Vagina (tissue), 2 donors: Measurements from ENCODE around the gene SLC25A18. TPM values are rescaled to one million over a fixed set of nuclear protein-coding genes. Genes with fewer than 3 reads are reported as not detected.

Source experiments
- DNase-seq, 2 donors: peaks; one replicate each; pipeline ENCODE4 v3.0.0-alpha.2; 2017; ENCODE audit errors: extremely low spot score in 2 of 2
- H3K27ac ChIP-seq: fragments of 200-600 bp; sonication (generic); one replicate; pipeline ENCODE4 v1.5.1; 2019
- H3K27me3 ChIP-seq: fragments of 200-600 bp; sonication (generic); one replicate; pipeline ENCODE4 v1.5.1; 2019
- H3K36me3 ChIP-seq, 2 donors: fragments of 200-600 bp; sonication (generic); one replicate each; pipeline ENCODE4 v1.5.1; 2017 to 2019
- H3K4me1 ChIP-seq: fragments of 200-600 bp; sonication (generic); one replicate; pipeline ENCODE4 v1.5.1; 2019
- H3K4me3 ChIP-seq, 2 donors: fragments of 200-600 bp; sonication (generic); 1 replicate in 1 of 2; 2 replicates in 1 of 2; pipeline ENCODE4 v1.5.1; 2016 to 2019
- H3K9me3 ChIP-seq: fragments of 200-600 bp; sonication (generic); one replicate; pipeline ENCODE4 v1.5.1; 2019
- POLR2A ChIP-seq, 2 donors: fragments of 450-650 bp; IDR thresholded peaks; one replicate each; pipeline ENCODE4 v1.6.1; 2017; ENCODE audit warnings: antibody characterized with exemption in 2 of 2, mild to moderate bottlenecking in 2 of 2, moderate library complexity in 2 of 2
- POLR2AphosphoS5 ChIP-seq, 2 donors: sonication (generic); formaldehyde crosslinking; IDR thresholded peaks; one replicate each; pipeline ENCODE4 v1.9.0; 2017; ENCODE audit warnings: antibody characterized with exemption in 2 of 2, mild to moderate bottlenecking in 2 of 2, low read depth in 1 of 2; ENCODE audit not compliant: insufficient read depth in 1 of 2
- intact Hi-C: fragments of 100-400 bp; cut with DNase I; formaldehyde crosslinking; loops from one replicate; pipeline ENCODE4 v1.15.1; 2023
- total RNA-seq: library from RNA; depleted of rRNA; stranded (reverse); fragments of >200 nt; gene quantifications from one replicate; pipeline ENCODE4 v1.2.3, GENCODE V29; 2016
- TF ChIP-seq, protein P1 (sequence below), 3 experiments: fragments of 450-650 bp in 2 of 3; fragments of 200-600 bp in 1 of 3; sonication (generic) in 1 of 3; IDR thresholded peaks; one replicate each; pipeline ENCODE4 v1.5.1; 2017 to 2019; ENCODE audit warnings: antibody characterized with exemption in 3 of 3, mild to moderate bottlenecking in 2 of 3, moderate library complexity in 2 of 3

SLC25A18 gene
- total RNA-seq, 1 donor from 2014 or later, result 5.9 TPM

DNA sequence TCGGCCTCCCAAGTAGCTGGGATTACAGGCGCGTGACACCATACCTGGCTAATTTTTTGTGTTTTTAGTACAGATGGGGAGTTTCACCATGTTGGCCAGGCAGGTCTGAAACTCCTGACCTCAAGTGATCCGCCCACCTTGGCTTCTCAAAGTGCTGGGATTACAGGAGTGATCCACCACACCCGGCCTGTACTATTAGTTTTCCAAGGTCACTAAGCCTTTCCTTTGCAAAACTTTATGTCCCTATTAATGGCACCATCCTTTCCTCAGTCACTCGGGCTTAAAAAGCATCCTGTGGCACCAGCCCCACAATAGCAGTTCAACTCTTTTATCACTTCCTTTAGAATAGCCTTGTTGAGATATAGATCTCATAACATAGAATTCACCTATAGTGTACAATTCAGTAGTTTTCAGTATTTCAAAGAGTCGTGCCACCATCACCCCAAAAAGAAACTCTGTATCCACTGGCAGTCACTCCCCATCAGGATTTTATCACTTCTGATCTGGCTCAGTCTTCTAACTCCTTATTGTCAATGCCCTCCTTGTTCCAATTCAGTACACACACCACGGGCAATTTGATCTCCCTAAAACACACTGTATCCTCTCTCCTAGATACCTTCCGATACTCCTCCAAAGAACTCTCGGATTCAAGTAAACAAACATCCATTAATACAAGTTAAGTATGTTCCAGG lies 74.3 kb downstream of the SLC25A18 start:
- no peak for DNase-seq
- intact Hi-C loops, result no loop called here
- H3K9me3 ChIP-seq, result no peaks in the 10 kb centered on the region
- no peaks in the 10 kb centered on the region for H3K36me3 ChIP-seq
- H3K4me3 ChIP-seq, result peak overlapping the region; percentile 52 to 99
- H3K27ac ChIP-seq, result peak overlapping the region; percentile 99
- H3K27me3 ChIP-seq, result no peaks in the 10 kb centered on the region
- TF ChIP-seq POLR2AphosphoS5 (IDR thresholded peaks at IDR 0.05; ENCODE audit: insufficient read depth in 1 of 2, low read depth in 1 of 2) (no peak), POLR2A (IDR thresholded peaks at IDR 0.05) (no peak)
- TF ChIP-seq, protein P1, sequence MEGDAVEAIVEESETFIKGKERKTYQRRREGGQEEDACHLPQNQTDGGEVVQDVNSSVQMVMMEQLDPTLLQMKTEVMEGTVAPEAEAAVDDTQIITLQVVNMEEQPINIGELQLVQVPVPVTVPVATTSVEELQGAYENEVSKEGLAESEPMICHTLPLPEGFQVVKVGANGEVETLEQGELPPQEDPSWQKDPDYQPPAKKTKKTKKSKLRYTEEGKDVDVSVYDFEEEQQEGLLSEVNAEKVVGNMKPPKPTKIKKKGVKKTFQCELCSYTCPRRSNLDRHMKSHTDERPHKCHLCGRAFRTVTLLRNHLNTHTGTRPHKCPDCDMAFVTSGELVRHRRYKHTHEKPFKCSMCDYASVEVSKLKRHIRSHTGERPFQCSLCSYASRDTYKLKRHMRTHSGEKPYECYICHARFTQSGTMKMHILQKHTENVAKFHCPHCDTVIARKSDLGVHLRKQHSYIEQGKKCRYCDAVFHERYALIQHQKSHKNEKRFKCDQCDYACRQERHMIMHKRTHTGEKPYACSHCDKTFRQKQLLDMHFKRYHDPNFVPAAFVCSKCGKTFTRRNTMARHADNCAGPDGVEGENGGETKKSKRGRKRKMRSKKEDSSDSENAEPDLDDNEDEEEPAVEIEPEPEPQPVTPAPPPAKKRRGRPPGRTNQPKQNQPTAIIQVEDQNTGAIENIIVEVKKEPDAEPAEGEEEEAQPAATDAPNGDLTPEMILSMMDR (IDR thresholded peaks at IDR 0.05), result no peak
- peaks cover 36% of the 10 kb centered on the region for H3K4me1 ChIP-seq

DNA sequence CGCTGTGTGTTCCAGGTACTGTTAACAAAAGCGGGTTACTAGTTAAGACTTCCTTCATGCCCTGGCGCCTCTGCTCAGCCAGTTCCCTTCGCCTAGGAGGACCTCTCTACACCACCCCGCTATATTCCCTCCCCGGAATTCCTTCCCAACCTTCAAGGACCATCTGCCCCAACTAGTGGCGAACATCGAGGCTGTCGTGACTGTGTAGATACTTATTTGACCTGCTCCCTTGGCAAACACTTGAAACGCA lies 74.8 kb downstream of the SLC25A18 start:
- Histone ChIP-seq H3K9me3 (no peaks in the 10 kb centered on the region), H3K4me3 (peak overlapping the region; percentile 52 to 99), H3K27ac (peak overlapping the region; percentile 99), H3K4me1 (peaks cover 36% of the 10 kb centered on the region), H3K36me3 (no peaks in the 10 kb centered on the region), H3K27me3 (no peaks in the 10 kb centered on the region)
- intact Hi-C loops, result no loop called here
- TF ChIP-seq, protein P1 (IDR thresholded peaks at IDR 0.05), result no peak
- TF ChIP-seq POLR2AphosphoS5 (IDR thresholded peaks at IDR 0.05; ENCODE audit: insufficient read depth in 1 of 2, low read depth in 1 of 2), result no peak
- no peak for TF ChIP-seq POLR2A (IDR thresholded peaks at IDR 0.05)
- DNase-seq, result no peak

DNA sequence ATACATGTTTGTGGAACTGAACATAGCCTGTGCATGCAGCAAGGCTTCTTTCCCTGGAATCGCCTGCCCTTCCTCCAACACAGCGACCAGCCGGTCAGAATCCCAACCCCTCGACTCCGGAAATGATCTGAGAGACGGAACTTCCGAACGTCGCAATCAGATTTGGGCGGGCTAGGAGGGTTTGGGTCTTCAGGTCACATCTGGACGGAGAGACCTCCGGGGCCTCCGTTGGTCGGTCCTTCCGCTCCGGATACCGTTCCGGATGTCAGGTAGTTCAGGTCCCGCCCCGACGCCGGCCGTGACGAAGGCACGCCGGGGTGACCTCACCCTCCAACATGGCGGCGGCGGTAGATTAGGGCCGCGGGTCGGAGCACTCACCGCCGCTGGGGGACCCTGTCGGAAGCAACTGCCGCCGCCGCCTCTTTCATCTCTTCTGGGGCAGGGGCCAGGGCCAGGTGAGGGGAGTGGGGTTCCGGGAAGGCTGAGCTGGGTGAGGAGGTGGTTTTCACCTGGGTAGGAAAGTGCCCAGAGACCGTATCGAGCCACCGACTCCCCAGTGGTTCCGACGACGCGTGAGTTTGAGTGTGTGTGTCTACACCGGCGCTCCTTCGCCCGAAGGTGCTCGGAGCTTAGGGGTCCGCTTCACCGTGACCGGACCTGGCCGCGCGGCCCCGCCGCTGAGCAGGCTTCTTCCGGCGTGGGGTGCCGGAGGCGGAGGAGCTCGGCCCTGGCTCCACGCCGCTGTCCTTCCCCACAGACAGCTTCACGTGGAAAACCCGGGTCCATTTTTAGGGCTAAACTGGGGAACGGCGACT lies 75.3 kb downstream of the SLC25A18 start, which contains the start of gene BCL2L13:
TSS of gene BCL2L13 (plus strand) at position 326 of the 815 bp plus-strand sequence. CDS start 16,955 bp downstream, outside the sequence.
- TF ChIP-seq POLR2A (IDR thresholded peaks at IDR 0.05) (peak; percentile 89 to 95), POLR2AphosphoS5 (IDR thresholded peaks at IDR 0.05; ENCODE audit: insufficient read depth in 1 of 2, low read depth in 1 of 2) (peak; percentile 93 to 99)
- TF ChIP-seq, protein P1 (IDR thresholded peaks at IDR 0.05), result no peak
- Histone ChIP-seq H3K4me1 (peaks cover 35% of the 10 kb centered on the region), H3K36me3 (no peaks in the 10 kb centered on the region), H3K27ac (peak within 1 kb of the TSS; percentile 99), H3K27me3 (no peaks in the 10 kb centered on the region), H3K9me3 (no peaks in the 10 kb centered on the region), H3K4me3 (peak within 1 kb of the TSS; percentile 52 to 99)
- peak in 1 of 2 donors; percentile 96 for DNase-seq
- intact Hi-C loops, result no loop called here

DNA sequence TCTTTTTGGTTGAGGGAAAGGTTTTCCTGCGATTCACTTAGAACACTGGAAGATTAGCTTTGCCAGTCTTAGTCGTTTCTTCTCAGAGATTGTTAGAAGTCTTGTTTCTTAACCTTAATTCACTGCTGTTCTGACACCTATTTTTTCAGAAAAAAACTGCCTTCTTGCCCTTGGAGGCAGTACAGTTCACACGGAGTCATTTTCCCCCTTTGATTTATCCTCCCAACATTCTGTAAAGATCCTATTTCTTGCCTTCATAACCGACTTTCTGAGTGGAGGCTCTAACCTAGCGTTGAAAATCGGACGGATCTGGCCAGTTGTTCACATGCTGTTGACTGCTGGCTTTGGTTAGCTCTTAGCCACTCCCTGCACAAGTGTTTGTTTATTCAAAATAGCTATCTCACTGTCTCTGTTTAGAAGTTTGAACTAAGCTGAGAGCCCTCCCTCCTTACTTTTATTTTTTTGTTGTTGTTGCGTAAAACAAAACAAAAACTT lies 76.0 kb downstream of the SLC25A18 start:
- peak overlapping the region; percentile 99 for H3K27ac ChIP-seq
- intact Hi-C loops, result no loop called here

More for the DNA sequence above, 76.0 kb downstream of the SLC25A18 start:
- Histone ChIP-seq H3K4me1 (peaks cover 28% of the 10 kb centered on the region), H3K4me3 (peak overlapping the region; percentile 52 to 99), H3K9me3 (no peaks in the 10 kb centered on the region), H3K27me3 (no peaks in the 10 kb centered on the region), H3K36me3 (no peaks in the 10 kb centered on the region)
- no peak for DNase-seq
- TF ChIP-seq POLR2AphosphoS5 (IDR thresholded peaks at IDR 0.05; ENCODE audit: insufficient read depth in 1 of 2, low read depth in 1 of 2), result no peak
- TF ChIP-seq, protein P1 (IDR thresholded peaks at IDR 0.05), result no peak
- TF ChIP-seq POLR2A (IDR thresholded peaks at IDR 0.05), result no peak

Other genes starting within 250 kb of the SLC25A18 start
- gene CECR2, start 194.0 kb upstream of the SLC25A18 start, total RNA-seq, result 0.98 TPM
- gene ATP6V1E1, start 65.3 kb downstream of the SLC25A18 start, total RNA-seq, result 88.9 TPM
- 41.3 TPM for gene BCL2L13, start 75.3 kb downstream of the SLC25A18 start, total RNA-seq
- 36.3 TPM for gene BID, start 211.0 kb downstream of the SLC25A18 start, total RNA-seq